NOMO-1 treated with dmso at 0.1 percent for 144 hours (cell line): Measurements from ENCODE around the gene ANG.
"Not testable (repeated sequence)": the region's sequence is repeated elsewhere in the genome, so short reads cannot be mapped to it uniquely, and the experiment has no call there.

Experiments
- DNase-seq: peaks from one replicate; lab custom pipeline; 2025; ENCODE audit not compliant: unreplicated experiment; lab: John Stamatoyannopoulos, UW

ANG gene

GRCh38 chr14:20697273-20698017 lies 8.9 kb downstream of the ANG start:
- DNase-seq = peak; percentile 67

GRCh38 chr14:20698018-20698329 lies 9.4 kb downstream of the ANG start:
- no peak for DNase-seq

GRCh38 chr14:20698934-20699333 lies 10.4 kb downstream of the ANG start:
- DNase-seq = no peak

- no peak for DNase-seq
Observed at GRCh38 chr14:20699931-20700330, 11.4 kb downstream of the ANG start.

- not testable (repeated sequence) for DNase-seq
Observed at GRCh38 chr14:20700965-20701364, 12.4 kb downstream of the ANG start.

GRCh38 chr14:20706657-20707355 lies 18.2 kb downstream of the ANG start:
- DNase-seq = no peak

- no peak for DNase-seq
Observed at GRCh38 chr14:20707622-20708021, 19.1 kb downstream of the ANG start.

- DNase-seq = no peak
Observed at GRCh38 chr14:20711261-20711660, 22.7 kb downstream of the ANG start.

- no peak for DNase-seq
Observed at GRCh38 chr14:20711685-20712084, 23.1 kb downstream of the ANG start.

- no peak for DNase-seq
Observed at GRCh38 chr14:20712904-20713303, 24.3 kb downstream of the ANG start.

- peak; percentile 33 for DNase-seq
Observed at GRCh38 chr14:20714593-20715250, 26.2 kb downstream of the ANG start.

- DNase-seq = no peak
Observed at GRCh38 chr14:20719777-20720176, 31.2 kb downstream of the ANG start.

- DNase-seq = no peak
Observed at GRCh38 chr14:20720741-20721140, 32.2 kb downstream of the ANG start.

GRCh38 chr14:20722016-20722415 lies 33.5 kb downstream of the ANG start:
- DNase-seq = no peak

- no peak for DNase-seq
Observed at GRCh38 chr14:20723488-20723887, 34.9 kb downstream of the ANG start.

GRCh38 chr14:20726121-20726520 lies 37.6 kb downstream of the ANG start:
- DNase-seq = not testable (repeated sequence)

- no peak for DNase-seq
Observed at GRCh38 chr14:20726531-20726930, 38.0 kb downstream of the ANG start.

GRCh38 chr14:20730891-20731290 lies 42.3 kb downstream of the ANG start:
- DNase-seq = no peak

- no peak for DNase-seq
Observed at GRCh38 chr14:20732477-20732876, 43.9 kb downstream of the ANG start.

GRCh38 chr14:20732979-20733635 lies 44.5 kb downstream of the ANG start:
- DNase-seq = no peak

GRCh38 chr14:20733684-20734429 lies 45.3 kb downstream of the ANG start:
- no peak for DNase-seq
